Suprapubic skin (tissue), 4 donors: ENCODE data around the gene TGM3. TPM values are rescaled to one million over a fixed set of nuclear protein-coding genes. Genes with fewer than 3 reads are reported as not detected.
A peak's percentile ranks its signal among the peaks of the same experiment; 100 is the strongest.

Source experiments
- DNase-seq, 2 donors: peaks; one replicate each; pipeline ENCODE4 v3.0.0-alpha.2; 2019; ENCODE audit warnings: low spot score in 2 of 2
- H3K27ac ChIP-seq: fragments of 200-600 bp; sonication (generic); one replicate; pipeline ENCODE4 v1.5.1; 2019
- H3K27me3 ChIP-seq: fragments of 200-600 bp; sonication (generic); one replicate; pipeline ENCODE4 v1.5.1; 2019
- H3K36me3 ChIP-seq: fragments of 200-600 bp; sonication (generic); one replicate; pipeline ENCODE4 v1.5.1; 2019
- H3K4me1 ChIP-seq: fragments of 200-600 bp; sonication (generic); one replicate; pipeline ENCODE4 v1.5.1; 2019
- H3K4me3 ChIP-seq: fragments of 200-600 bp; sonication (generic); one replicate; pipeline ENCODE4 v1.5.1; 2019; ENCODE audit warnings: mild to moderate bottlenecking
- H3K9me3 ChIP-seq: fragments of 200-600 bp; sonication (generic); one replicate; pipeline ENCODE4 v1.5.1; 2019
- EP300 ChIP-seq: sonication (generic); formaldehyde crosslinking; IDR thresholded peaks from one replicate; pipeline ENCODE4 v1.6.1; 2017; ENCODE audit warnings: antibody characterized with exemption
- POLR2A ChIP-seq, 2 donors: fragments of 450-650 bp; IDR thresholded peaks; one replicate each; pipeline ENCODE4 v1.6.1; 2017; ENCODE audit warnings: antibody characterized with exemption in 2 of 2, mild to moderate bottlenecking in 2 of 2, moderate library complexity in 2 of 2
- POLR2AphosphoS5 ChIP-seq, 3 donors: sonication (generic); formaldehyde crosslinking; IDR thresholded peaks; one replicate each; pipeline ENCODE4 v1.6.1; 2017; ENCODE audit warnings: antibody characterized with exemption in 3 of 3
- WGBS: methylation state at CpG from one replicate; pipeline ENCODE4 v1.1.5; 2018; 5-methylcytosine and 5-hydroxymethylcytosine counted together
- total RNA-seq, 4 donors: library from RNA; depleted of rRNA; stranded (reverse); fragments of >200 nt; gene quantifications; one replicate each; pipeline ENCODE4 v1.1.0, GENCODE V29; 2016
- TF ChIP-seq, protein P1 (sequence below), 2 donors: fragments of 200-600 bp in 1 of 2; fragments of 450-650 bp in 1 of 2; sonication (generic) in 1 of 2; IDR thresholded peaks; one replicate each; pipeline ENCODE4 v1.5.1; 2016 to 2019; ENCODE audit warnings: antibody characterized with exemption in 2 of 2, mild to moderate bottlenecking in 1 of 2, moderate library complexity in 1 of 2

TGM3 gene
- total RNA-seq, 4 donors from 2014 or later: 24.9 to 56.5 (median 44.8) TPM

DNA sequence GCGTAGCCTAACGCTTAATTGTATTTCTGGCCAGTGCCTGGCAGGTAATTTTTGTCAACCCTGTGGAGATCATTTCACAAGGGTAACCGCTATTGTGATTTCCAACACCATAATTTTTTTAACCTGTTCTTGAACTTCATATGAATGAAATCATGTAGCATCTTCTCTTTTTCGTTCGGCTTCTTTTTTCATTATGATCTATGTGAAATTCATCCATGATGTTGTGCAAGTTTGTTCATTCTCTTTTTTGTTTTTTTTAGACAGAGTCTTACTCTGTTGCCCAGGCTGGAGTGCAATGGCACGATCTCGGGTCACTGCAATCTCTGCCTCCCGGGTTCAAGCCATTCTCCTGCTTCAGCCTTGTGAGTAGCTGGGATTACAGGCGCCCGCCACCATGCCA is 42.5 kb upstream of the TGM3 start:
- no peak for TF ChIP-seq POLR2AphosphoS5 (IDR thresholded peaks at IDR 0.05)
- TF ChIP-seq, protein P1, sequence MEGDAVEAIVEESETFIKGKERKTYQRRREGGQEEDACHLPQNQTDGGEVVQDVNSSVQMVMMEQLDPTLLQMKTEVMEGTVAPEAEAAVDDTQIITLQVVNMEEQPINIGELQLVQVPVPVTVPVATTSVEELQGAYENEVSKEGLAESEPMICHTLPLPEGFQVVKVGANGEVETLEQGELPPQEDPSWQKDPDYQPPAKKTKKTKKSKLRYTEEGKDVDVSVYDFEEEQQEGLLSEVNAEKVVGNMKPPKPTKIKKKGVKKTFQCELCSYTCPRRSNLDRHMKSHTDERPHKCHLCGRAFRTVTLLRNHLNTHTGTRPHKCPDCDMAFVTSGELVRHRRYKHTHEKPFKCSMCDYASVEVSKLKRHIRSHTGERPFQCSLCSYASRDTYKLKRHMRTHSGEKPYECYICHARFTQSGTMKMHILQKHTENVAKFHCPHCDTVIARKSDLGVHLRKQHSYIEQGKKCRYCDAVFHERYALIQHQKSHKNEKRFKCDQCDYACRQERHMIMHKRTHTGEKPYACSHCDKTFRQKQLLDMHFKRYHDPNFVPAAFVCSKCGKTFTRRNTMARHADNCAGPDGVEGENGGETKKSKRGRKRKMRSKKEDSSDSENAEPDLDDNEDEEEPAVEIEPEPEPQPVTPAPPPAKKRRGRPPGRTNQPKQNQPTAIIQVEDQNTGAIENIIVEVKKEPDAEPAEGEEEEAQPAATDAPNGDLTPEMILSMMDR (IDR thresholded peaks at IDR 0.05): no peak
- TF ChIP-seq EP300: no peak
- H3K4me1 ChIP-seq: no peaks in the 10 kb centered on the region
- no peak overlapping the region for H3K4me3 ChIP-seq
- WGBS: 82% methylated on average over 10 of the region's 10 CpGs
- no peak for DNase-seq
- no peaks in the 10 kb centered on the region for H3K36me3 ChIP-seq
- H3K27me3 ChIP-seq: no peaks in the 10 kb centered on the region
- H3K27ac ChIP-seq: no peak overlapping the region
- no peaks in the 10 kb centered on the region for H3K9me3 ChIP-seq

DNA sequence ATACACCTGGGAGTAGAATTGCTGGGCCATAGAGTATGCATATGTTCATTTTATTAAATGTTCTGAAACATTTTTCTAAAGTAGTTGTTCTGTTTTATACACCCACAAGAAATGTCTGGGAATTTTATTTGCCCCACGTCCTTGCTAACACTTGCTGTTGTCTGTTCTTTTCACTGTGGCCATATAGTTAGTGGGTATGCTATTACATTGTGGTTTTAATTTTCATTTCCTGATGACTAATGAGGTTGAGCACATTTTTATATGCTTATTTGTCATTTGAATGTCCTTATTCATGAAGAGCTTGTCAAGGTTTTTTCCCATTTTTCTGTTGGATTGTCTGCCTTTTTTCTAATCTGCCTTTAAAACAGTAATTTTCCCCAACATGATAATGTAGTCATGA is 41.5 kb upstream of the TGM3 start:
- no peak overlapping the region for H3K4me3 ChIP-seq
- no peaks in the 10 kb centered on the region for H3K4me1 ChIP-seq
- H3K27ac ChIP-seq: no peak overlapping the region
- 68% methylated on average over 1 of the region's 1 CpG for WGBS
- H3K9me3 ChIP-seq: no peaks in the 10 kb centered on the region
- H3K27me3 ChIP-seq: no peaks in the 10 kb centered on the region
- no peak for TF ChIP-seq EP300
- TF ChIP-seq, protein P1 (IDR thresholded peaks at IDR 0.05): no peak
- no peak for TF ChIP-seq POLR2A (IDR thresholded peaks at IDR 0.05)
- TF ChIP-seq POLR2AphosphoS5 (IDR thresholded peaks at IDR 0.05): no peak
- no peaks in the 10 kb centered on the region for H3K36me3 ChIP-seq
- no peak for DNase-seq

DNA sequence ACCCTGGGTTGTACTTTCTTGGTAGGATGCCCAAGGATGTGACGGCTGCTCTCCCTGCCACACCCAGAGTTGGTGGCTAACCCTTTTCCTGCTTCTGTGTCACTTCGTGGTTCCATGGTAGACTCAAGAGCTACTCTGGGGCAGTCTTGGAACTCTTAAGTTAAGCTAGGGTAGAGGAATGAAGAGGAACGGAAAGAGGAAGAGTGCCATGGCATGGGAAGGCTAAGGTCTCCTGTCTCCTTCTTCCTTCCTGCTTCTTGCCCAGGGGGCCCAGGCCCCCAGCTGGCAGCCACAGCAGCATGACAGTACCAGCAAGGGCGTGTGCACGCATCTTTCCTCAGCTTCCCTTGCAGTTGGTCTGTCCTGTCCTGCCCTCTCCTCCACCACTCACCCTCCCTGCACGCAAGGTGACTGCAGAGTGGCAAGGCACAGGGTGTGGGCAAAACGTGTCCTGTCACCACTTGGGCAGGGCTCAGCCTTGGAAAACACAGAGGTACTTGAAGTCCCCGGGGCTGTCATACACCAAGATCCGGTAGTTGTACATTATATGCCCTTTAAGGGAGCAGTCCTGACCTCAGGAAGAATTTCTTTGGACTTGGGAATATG is 39.8 kb upstream of the TGM3 start:
- peak overlapping the region; percentile 51 for H3K27ac ChIP-seq
- 63% methylated on average over 9 of the region's 9 CpGs for WGBS
- DNase-seq: no peak

DNA sequence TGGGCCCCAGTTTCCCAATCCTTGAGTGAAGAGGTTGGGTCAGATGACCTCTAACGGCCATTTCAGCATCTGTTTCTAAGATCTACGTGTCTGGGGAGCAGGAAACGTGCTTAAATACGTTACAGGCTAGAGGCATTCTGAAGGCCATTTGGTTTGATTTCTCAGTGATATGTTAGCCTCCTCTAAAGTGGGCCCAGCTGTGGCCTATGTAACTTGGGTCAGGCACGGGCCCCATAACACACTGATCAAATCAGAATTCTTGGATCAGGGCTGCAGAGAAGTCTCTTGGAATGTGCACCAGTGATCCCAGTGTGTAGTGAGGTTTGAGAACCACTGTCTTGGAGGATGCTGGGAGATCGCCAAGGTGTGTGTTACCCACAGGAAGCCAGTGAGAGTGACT is 36.1 kb upstream of the TGM3 start:
- peaks cover 4% of the 10 kb centered on the region for H3K4me1 ChIP-seq
- no peak overlapping the region for H3K4me3 ChIP-seq
- no peak for DNase-seq
- H3K9me3 ChIP-seq: no peaks in the 10 kb centered on the region
- H3K27ac ChIP-seq: no peak overlapping the region
- WGBS: 80% methylated on average over 6 of the region's 6 CpGs
- no peaks in the 10 kb centered on the region for H3K36me3 ChIP-seq
- H3K27me3 ChIP-seq: peaks cover 3% of the 10 kb centered on the region
- TF ChIP-seq, protein P1 (IDR thresholded peaks at IDR 0.05): no peak
- TF ChIP-seq POLR2AphosphoS5 (IDR thresholded peaks at IDR 0.05) (no peak), POLR2A (IDR thresholded peaks at IDR 0.05) (no peak), EP300 (no peak)

More for the DNA sequence above, 39.8 kb upstream of the TGM3 start:
- Histone ChIP-seq H3K27me3 (peaks cover under 1% of the 10 kb centered on the region), H3K36me3 (no peaks in the 10 kb centered on the region), H3K4me3 (no peak overlapping the region), H3K4me1 (no peaks in the 10 kb centered on the region), H3K9me3 (no peaks in the 10 kb centered on the region)
- TF ChIP-seq POLR2A (IDR thresholded peaks at IDR 0.05) (no peak), EP300 (no peak), POLR2AphosphoS5 (IDR thresholded peaks at IDR 0.05) (no peak)
- TF ChIP-seq, protein P1 (IDR thresholded peaks at IDR 0.05): no peak

DNA sequence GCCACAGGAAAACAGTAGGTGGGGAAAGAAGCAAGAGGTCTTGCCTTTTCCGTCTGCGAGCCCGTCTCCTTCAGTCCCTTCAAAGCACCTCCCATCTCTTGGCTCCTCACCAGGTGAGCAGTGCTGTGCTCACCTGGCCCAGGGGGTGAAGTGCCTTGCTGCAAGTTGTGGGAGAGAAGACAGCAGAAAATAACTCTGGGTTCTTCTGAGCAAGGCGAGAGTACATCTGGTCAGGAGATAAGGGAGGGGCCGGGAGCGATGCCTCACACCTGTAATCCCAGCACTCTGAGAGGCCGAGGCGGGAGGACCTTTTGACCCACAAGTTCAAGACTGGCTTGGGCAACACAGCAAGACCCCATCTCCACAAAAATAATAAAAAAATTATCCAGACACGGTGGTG is 35.6 kb upstream of the TGM3 start:
- TF ChIP-seq POLR2A (IDR thresholded peaks at IDR 0.05): no peak
- TF ChIP-seq POLR2AphosphoS5 (IDR thresholded peaks at IDR 0.05): no peak
- TF ChIP-seq, protein P1 (IDR thresholded peaks at IDR 0.05): no peak
- no peak for TF ChIP-seq EP300

More for the DNA sequence above, 35.6 kb upstream of the TGM3 start:
- Histone ChIP-seq H3K4me1 (peaks cover 6% of the 10 kb centered on the region), H3K9me3 (no peaks in the 10 kb centered on the region), H3K27me3 (peaks cover 3% of the 10 kb centered on the region), H3K36me3 (no peaks in the 10 kb centered on the region), H3K27ac (no peak overlapping the region), H3K4me3 (no peak overlapping the region)
- 77% methylated on average over 9 of the region's 9 CpGs for WGBS
- DNase-seq: no peak
